ENCODE data around the gene WNT2. TPM values are rescaled to one million over a fixed set of nuclear protein-coding genes. Genes with fewer than 3 reads are reported as not detected.

Gene WNT2
- total RNA-seq, 3 donors from 2014 or later, result 1.5 to 2.4 (median 2.0) TPM

GRCh38 chr7:117243390-117243789 lies 79.5 kb downstream of the WNT2 start:
- Histone ChIP-seq H3K4me1 (no peaks in the 10 kb centered on the region), H3K27me3 (no peaks in the 10 kb centered on the region), H3K36me3 (no peaks in the 10 kb centered on the region), H3K27ac (no peak overlapping the region), H3K4me3 (no peak overlapping the region), H3K9me3 (peaks cover 0 to 12% of the 10 kb centered on the region in 2 donors)
- intact Hi-C loops (cut with DNase I; ENCODE audit: low total_unique reads), result no loop called here
- no peak for TF ChIP-seq CTCF (IDR thresholded peaks at IDR 0.05)
- no peak for TF ChIP-seq POLR2AphosphoS5 (IDR thresholded peaks at IDR 0.05)
- TF ChIP-seq POLR2A (IDR thresholded peaks at IDR 0.05), result no peak
- no peak for DNase-seq (ENCODE audit: low spot score in 2 of 2)

GRCh38 chr7:117241088-117241487 lies 81.8 kb downstream of the WNT2 start:
- H3K9me3 ChIP-seq, result peaks cover 0 to 9% of the 10 kb centered on the region in 2 donors
- TF ChIP-seq POLR2AphosphoS5 (IDR thresholded peaks at IDR 0.05) (no peak), CTCF (IDR thresholded peaks at IDR 0.05) (no peak), POLR2A (IDR thresholded peaks at IDR 0.05) (no peak)
- no peak for DNase-seq (ENCODE audit: low spot score in 2 of 2)

DNA sequence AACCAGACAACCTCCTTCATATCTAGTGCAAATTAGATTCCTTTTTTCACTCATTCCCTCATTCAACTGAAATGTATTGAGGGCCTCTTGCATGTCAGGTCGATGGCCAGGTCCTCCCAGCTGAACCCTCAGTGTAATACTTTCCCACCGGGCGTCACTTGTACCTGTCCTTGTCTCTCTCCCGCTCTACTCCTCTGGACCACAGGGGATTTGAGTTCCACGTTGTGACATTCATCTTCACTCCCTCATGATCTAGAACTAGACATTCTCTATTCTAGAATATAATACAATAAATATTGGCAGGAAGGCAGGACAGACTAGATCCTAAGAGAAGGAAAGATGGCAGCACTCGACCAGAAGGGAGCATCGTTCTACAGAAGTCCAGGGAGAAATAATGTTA lies 83.9 kb downstream of the WNT2 start:
- H3K36me3 ChIP-seq, result no peaks in the 10 kb centered on the region
- no peaks in the 10 kb centered on the region for H3K9me3 ChIP-seq
- no peak overlapping the region for H3K27ac ChIP-seq
- no peaks in the 10 kb centered on the region for H3K27me3 ChIP-seq
- TF ChIP-seq CTCF (IDR thresholded peaks at IDR 0.05), result no peak
- TF ChIP-seq POLR2A (IDR thresholded peaks at IDR 0.05), result no peak
- no peak for TF ChIP-seq POLR2AphosphoS5 (IDR thresholded peaks at IDR 0.05)
- DNase-seq (ENCODE audit: low spot score in 2 of 2), result no peak
- intact Hi-C loops (cut with DNase I; ENCODE audit: low total_unique reads), result no loop called here
- H3K4me3 ChIP-seq, result no peak overlapping the region
- no peaks in the 10 kb centered on the region for H3K4me1 ChIP-seq

More at GRCh38 chr7:117241088-117241487, 81.8 kb downstream of the WNT2 start:
- Histone ChIP-seq H3K4me3 (no peak overlapping the region), H3K4me1 (no peaks in the 10 kb centered on the region), H3K27ac (no peak overlapping the region), H3K27me3 (no peaks in the 10 kb centered on the region), H3K36me3 (no peaks in the 10 kb centered on the region)
- intact Hi-C loops (cut with DNase I; ENCODE audit: low total_unique reads), result no loop called here

GRCh38 chr7:117238472-117238871 lies 84.4 kb downstream of the WNT2 start:
- Histone ChIP-seq H3K9me3 (no peaks in the 10 kb centered on the region), H3K27ac (no peak overlapping the region), H3K36me3 (no peaks in the 10 kb centered on the region), H3K4me3 (no peak overlapping the region), H3K27me3 (no peaks in the 10 kb centered on the region), H3K4me1 (no peaks in the 10 kb centered on the region)
- intact Hi-C loops (cut with DNase I; ENCODE audit: low total_unique reads), result no loop called here
- DNase-seq (ENCODE audit: low spot score in 2 of 2), result no peak
- TF ChIP-seq POLR2A (IDR thresholded peaks at IDR 0.05), result no peak
- no peak for TF ChIP-seq CTCF (IDR thresholded peaks at IDR 0.05)
- no peak for TF ChIP-seq POLR2AphosphoS5 (IDR thresholded peaks at IDR 0.05)

DNA sequence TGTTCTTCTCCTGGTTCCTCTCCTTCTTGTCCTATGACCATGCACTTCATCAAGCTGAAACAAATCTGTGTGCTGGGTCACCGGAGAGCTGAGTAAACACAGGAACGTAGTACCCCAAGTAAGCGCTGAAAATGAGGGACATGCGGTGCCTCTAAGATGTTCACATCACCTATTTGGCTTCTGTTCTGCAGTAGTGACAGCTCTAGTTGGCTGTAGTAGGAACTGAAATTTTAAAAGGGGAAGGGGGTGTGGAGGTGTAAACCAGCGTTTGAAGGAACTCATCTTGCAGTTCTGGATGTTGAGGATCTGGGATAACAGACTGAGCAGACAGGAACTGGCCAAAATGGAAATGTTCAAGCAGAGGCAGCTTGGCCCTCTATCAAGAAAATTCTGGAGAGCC lies 85.2 kb downstream of the WNT2 start:
- Histone ChIP-seq H3K27ac (no peak overlapping the region), H3K27me3 (no peaks in the 10 kb centered on the region), H3K4me3 (no peak overlapping the region), H3K36me3 (no peaks in the 10 kb centered on the region), H3K9me3 (no peaks in the 10 kb centered on the region), H3K4me1 (no peaks in the 10 kb centered on the region)
- no peak for DNase-seq (ENCODE audit: low spot score in 2 of 2)
- intact Hi-C loops (cut with DNase I; ENCODE audit: low total_unique reads), result no loop called here
- no peak for TF ChIP-seq POLR2AphosphoS5 (IDR thresholded peaks at IDR 0.05)
- no peak for TF ChIP-seq POLR2A (IDR thresholded peaks at IDR 0.05)
- no peak for TF ChIP-seq CTCF (IDR thresholded peaks at IDR 0.05)

Data from breast epithelium (tissue), 4 donors.